HG02981 (cell line): ENCODE results near the gene RGS17.

Source experiments
- ATAC-seq: cut with Tn5 transposase; IDR thresholded peaks from one replicate; pipeline ENCODE4 v1.9.1; 2021; ENCODE audit warnings: mild to moderate bottlenecking, moderate library complexity; ENCODE audit not compliant: unreplicated experiment

Gene RGS17

DNA sequence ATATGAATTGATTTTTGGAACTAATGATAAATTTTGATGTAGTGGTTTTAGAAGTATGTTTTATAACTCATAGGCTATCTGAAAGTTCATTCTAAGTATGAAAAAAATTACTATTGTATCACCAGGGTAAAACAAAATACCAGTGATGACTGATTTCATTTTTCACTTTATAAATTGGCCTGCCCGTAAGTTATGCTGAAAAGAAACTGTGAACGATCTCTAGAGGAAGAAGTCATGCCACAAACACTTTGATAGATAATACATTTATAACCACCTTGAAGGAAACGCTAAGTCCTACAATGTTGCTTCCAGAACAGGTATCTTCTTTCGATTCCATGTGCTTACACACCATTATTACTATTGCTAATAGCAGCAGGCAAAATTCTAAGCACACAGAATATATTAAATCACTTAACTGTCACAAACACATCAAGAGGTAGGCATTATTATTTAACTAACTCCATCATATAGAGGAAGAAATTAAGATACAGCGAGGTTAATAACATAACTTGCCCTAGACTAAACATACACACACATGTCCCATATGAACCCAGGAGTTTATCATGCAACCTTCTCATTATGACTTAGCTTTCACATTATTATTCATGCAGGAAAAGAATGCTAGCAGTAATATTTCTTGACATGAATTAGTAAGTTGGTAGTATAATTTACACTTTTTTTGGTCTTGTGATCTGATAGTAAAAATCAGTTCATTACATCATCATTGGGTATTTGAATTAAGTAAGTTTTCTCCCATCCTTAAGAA is 44.7 kb downstream of the RGS17 start:
- no peak for ATAC-seq

GRCh38 chr6:153085239-153085638 is 45.8 kb downstream of the RGS17 start:
- ATAC-seq: no peak

- no peak for ATAC-seq
Observed at GRCh38 chr6:153084393-153084792, 46.7 kb downstream of the RGS17 start.

DNA sequence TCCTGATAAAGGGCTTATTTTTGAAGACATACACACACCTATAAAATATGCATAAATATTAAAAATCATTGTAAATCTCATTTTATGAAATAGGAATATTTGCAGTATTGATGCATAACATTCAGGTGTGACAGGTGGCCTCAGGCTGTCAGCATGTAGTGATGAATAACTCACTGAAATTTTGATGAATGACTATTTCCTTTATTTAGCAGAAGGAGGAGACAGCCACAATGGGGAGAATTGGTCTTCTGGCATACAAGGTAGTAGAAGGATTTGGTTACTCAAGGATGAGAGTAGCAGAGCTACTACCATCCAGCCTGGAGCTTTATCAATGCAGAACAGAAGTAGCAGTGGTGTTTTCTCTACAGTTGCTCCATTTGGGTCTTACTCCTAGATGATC is 47.2 kb downstream of the RGS17 start:
- ATAC-seq: no peak

DNA sequence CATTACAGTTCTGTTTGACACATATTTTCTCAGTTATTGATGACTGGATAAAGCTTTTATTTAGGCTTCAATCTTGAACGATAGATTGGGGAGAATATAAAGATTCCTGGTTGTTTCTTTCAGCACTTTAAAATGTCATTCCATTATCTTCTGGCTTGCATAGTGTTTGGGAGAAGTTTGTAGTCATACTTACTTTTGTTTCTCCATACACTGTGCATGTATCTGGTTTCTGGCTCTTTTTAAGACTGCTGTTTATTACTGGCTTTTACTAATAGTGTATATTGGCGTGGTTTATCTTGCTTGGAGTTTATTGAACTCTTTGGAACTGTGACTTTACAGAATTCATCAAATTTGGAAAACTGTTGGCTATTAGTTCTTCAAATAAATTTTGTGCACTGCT is 49.2 kb downstream of the RGS17 start:
- ATAC-seq: no peak

- ATAC-seq: no peak
Observed at GRCh38 chr6:153076431-153076830, 54.7 kb downstream of the RGS17 start.

DNA sequence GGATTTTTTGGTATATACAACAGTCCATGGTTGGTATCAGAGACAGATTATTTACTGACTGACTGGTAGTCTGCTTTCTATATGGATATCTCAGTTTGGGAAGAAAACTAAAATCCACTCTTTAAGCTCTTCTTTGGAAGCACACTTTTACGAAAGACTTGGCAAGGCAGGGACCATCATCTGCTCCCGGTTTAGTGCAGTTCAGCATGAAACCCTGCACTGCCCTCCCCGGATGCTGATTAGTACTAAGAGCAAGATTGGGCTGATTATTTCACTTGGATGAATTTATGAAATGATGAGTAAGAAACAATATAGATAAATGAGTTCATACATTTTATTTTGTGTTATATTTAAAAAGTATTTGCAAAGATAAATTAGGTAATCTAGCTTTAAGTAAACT is 56.3 kb downstream of the RGS17 start:
- no peak for ATAC-seq

GRCh38 chr6:153073841-153074240 is 57.2 kb downstream of the RGS17 start:
- ATAC-seq: no peak

DNA sequence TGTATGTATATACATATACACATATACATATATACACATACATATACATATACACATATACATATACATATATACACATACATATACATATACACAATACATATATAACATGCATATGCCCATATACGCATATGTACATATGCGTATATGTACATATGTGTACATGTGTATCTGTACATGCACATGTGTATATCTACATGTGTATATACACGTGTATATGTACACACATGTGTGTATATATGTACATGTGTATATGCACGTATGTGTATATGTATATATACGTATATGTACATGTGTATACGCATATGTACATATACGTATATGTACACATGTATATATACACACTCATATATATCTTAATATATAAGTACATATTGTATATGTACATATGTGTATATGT is 60.3 kb downstream of the RGS17 start:
- ATAC-seq: no peak

DNA sequence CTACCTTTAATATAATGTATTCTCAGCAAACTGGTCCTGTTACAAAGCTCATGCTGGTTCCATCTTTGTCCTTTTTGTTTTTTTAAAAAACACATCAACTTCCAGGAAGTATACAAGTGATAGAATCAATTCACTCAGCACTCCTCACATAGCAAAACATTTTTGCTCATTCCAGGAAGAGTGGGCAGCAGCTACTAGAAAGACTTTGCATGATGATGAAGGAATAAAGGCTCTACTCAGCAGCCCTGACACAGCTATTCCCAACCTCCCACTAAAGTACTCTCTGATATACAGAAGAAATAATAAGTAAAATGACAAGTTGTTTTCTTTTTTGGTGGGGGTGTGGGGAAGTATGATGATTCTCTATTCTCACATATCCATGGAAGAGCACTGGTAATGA is 61.2 kb downstream of the RGS17 start:
- no peak for ATAC-seq

DNA sequence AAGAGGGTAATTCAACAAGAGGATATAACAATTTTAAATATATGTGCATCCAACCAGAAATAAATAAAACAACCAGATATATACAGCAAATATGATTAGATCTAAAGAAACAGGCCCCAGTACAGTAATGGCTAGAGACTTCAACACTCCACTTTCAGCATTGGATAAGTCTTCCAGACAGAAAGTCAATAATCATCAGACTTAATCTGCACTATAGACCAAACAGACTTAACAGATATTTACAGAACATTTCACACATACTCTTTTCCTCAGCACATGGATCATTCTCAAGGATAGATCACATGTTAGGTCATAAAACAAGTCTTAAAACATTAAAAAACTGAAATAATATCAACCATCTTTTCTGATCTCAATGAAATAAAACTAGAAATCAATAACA is 65.9 kb downstream of the RGS17 start:
- no peak for ATAC-seq

GRCh38 chr6:153063936-153064335 is 67.1 kb downstream of the RGS17 start:
- no peak for ATAC-seq

- ATAC-seq: no peak
Observed at GRCh38 chr6:153062516-153062915, 68.6 kb downstream of the RGS17 start.

DNA sequence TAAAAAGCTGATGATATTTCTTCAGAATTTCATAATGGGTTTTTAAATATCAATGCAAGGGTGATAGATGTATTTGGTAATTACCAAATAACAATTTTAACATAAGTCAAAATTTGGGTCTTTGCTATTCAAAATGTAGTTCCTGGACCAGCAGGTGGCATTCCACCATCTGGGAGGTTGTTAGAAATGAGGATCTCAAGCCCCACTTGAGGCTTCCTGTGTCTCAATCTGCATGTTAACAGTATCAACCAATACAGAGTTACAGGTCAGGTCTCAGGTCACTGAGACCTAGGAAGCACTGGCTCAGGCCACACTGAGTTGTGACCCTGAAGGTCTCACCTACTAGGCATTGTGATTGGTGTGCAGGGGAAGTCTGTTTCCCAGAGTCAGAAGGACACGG is 71.3 kb downstream of the RGS17 start:
- no peak for ATAC-seq

DNA sequence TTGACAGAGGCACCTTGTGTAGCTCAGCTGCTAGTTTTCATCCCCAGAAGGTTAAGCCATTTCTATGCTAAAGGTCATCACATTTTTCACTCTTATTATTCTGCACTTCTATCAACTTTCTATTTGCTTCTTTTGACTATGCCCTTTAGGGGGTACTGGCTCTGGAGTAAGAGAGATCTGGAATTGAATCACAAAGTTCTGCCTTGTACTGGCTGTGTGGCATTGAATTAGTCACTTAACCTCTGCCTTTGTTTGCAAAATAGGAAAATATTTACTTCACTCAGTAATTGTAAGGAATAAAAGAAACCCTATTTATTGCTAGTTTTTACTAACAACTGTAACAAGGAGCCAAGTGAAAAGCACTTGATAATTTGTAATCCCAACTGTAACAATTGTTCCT is 71.8 kb downstream of the RGS17 start:
- ATAC-seq: no peak

GRCh38 chr6:153058909-153059308 is 72.2 kb downstream of the RGS17 start:
- ATAC-seq: no peak

DNA sequence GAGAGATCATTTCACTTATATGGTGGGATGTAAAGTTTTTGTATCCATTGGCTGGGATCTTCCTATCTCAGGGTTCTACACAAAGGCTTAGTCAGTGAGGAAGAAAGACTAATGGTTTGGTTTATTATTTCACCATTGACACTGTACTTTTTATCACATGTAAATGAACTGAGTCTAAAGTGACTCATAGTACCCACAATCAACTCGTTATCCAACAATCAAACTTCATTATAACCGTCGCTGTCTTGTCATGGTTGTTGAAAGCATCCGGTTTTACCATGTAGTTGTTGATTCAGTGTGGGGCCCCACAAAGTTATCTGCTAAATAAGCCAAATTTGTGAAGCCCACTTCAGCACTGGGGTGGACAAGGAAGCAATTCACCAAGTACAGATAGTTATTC is 72.8 kb downstream of the RGS17 start:
- no peak for ATAC-seq

DNA sequence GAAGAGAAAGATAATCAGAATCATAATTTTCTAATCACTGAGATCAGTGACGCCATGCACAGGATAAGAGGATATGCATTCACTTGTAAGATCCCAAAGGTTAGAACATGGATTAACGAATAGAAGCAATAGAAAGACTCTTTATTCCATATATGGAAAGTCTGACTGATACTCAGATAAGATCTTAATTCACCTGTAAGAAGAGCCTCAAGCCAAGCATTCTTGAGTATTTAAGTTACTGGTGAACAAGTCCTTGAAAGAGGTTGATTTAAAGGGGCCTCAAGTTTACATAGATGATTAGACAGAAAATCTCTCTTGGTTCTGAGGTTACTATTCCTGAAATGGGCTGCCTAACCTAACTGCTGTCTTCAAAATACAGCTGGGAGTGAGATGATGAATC is 74.8 kb downstream of the RGS17 start:
- no peak for ATAC-seq

DNA sequence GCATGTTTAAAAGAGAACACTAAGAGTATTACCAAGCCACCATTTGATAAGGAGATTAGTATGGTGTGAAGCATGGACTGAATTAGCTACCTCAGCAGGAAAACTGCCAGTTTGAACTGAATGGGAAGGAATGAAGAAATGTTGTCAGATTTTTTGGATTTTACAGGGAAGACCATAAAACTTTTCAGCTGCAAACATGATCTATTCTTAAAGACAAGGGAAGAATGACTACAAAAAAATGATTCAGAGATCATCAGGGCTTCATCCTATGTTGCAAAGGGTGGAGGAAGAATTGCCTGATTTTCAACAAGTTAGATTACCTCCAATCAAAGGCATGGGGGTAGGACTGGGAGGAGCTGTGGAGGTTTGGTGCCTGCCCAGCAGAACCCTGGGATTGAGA is 79.3 kb downstream of the RGS17 start:
- ATAC-seq: no peak

- no peak for ATAC-seq
Observed at GRCh38 chr6:153048631-153049030, 82.5 kb downstream of the RGS17 start.

DNA sequence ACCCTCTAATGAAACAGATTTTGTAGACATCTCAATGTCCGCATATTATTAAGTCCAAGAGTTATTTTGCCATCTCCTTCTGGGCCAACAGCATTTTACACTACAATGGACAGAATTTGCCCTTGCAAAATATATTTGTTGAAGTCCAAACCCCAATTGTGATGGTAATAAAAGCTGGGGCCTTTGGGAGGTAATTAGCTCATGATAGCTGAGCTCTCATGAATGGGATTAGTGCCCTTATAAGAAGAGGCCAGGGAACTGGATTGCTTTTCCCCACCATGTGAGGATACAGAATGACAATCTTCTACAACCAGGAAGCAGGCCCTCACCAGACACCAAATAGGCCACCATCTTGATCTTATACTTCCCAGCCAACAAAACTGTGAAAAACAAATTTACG is 83.7 kb downstream of the RGS17 start:
- ATAC-seq: no peak

- no peak for ATAC-seq
Observed at GRCh38 chr6:153045271-153045670, 85.8 kb downstream of the RGS17 start.

GRCh38 chr6:153044295-153044694 is 86.8 kb downstream of the RGS17 start:
- no peak for ATAC-seq
